Gastrocnemius medialis (tissue), 4 donors: ENCODE data around the gene STARD7.

Source experiments
- CTCF ChIP-seq, 5 experiments: fragments of 450-650 bp in 3 of 5; fragments of 200-600 bp in 2 of 5; sonication (generic) in 2 of 5; IDR thresholded peaks in 4 of 5; conservative IDR thresholded peaks in 1 of 5; 1 replicate in 4 of 5; 2 replicates in 1 of 5; pipeline ENCODE4 v1.5.1; 2016 to 2019; ENCODE audit warnings: antibody characterized with exemption in 5 of 5, mild to moderate bottlenecking in 3 of 5, moderate library complexity in 3 of 5
- POLR2A ChIP-seq, 2 donors: fragments of 450-650 bp; IDR thresholded peaks; one replicate each; pipeline ENCODE4 v1.6.1; 2017; ENCODE audit warnings: antibody characterized with exemption in 2 of 2, mild to moderate bottlenecking in 2 of 2, moderate library complexity in 2 of 2

DNA sequence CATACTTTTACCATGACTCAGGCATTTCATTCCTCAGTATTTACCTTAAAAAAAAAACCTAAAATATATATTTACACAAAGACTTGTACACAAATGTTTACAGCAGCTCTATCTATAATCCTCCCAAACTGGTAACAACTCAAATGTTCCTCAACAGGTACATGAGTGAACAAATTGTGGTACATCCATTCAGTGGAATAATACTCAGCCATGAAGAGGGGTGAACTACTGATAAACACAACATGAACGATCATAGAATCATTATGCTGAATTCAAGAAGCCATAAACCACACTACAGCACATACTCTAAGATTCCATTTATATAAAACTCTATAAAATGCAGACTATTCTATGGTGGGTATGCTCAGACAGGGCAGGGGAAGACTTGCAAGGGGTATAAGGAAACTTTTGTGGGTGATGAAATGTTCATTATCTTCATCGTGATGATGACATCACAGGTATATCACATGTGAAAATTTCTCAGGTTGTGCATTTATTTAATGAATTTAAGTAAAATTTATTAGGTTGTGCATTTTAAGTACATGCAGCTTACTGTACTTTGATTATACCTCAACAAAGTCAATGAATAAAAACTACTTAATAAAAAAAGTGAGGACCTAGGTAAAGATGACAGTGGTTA, 38.6 kb downstream of the STARD7 start:
- TF ChIP-seq CTCF (IDR thresholded peaks at IDR 0.05 in 4 of 5, conservative IDR thresholded peaks at IDR 0.05 in 1 of 5) (no peak), POLR2A (IDR thresholded peaks at IDR 0.05) (no peak)
